ENCODE measurements around the gene GADD45A. TPM values are rescaled to one million over a fixed set of nuclear protein-coding genes. Genes with fewer than 3 reads are reported as not detected.
A peak's percentile ranks its signal among the peaks of the same experiment; 100 is the strongest.

Gene GADD45A
- total RNA-seq, 1 experiment from 2014 or later = 129 TPM

GRCh38 chr1:67677930-67678329, 7.1 kb upstream of the GADD45A start:
- CTCF ChIA-PET = no interaction called here

GRCh38 chr1:67679691-67680090, 5.3 kb upstream of the GADD45A start:
- Histone ChIP-seq H3K4me1 (ENCODE audit: insufficient read depth, low read length) (peaks cover 43% of the 10 kb centered on the region), H3K27me3 (ENCODE audit: low read length) (no peaks in the 10 kb centered on the region), H3K9me3 (ENCODE audit: low read length) (no peaks in the 10 kb centered on the region), H3K36me3 (ENCODE audit: low read depth, low read length) (no peaks in the 10 kb centered on the region), H3K4me2 (ENCODE audit: low read length) (peak overlapping the region; percentile 16; the same call in 1 of the 2 replicates), H2AFZ (ENCODE audit: low read length) (no peak overlapping the region), H3F3A (ENCODE audit: low read length, unreplicated experiment) (peaks cover 12% of the 10 kb centered on the region), H3K9me2 (replicated peaks; ENCODE audit: low read length) (no peaks in the 10 kb centered on the region), H3K27ac (ENCODE audit: low read length) (0 out of 2 replicates have a peak overlapping the region, but pooled peaks have one; percentile 23), H3K9ac (ENCODE audit: low read length) (no peak overlapping the region), H3K79me2 (ENCODE audit: low read length) (no peaks in the 10 kb centered on the region), H4K20me1 (ENCODE audit: low read length) (no peaks in the 10 kb centered on the region), H3K4me3 (ENCODE audit: low read length) (no peak overlapping the region)
- BruUV-seq (replicated peaks) = no TSS peak
- DNase-seq = peak; percentile 81
- intact Hi-C loops (cut with micrococcal nuclease) = loop anchor here (10.0 kb wide), 1 partner anchor 705 kb away; no protein-coding TSS in a partner anchor
- CTCF ChIA-PET = no interaction called here
- TF ChIP-seq EZH2 (IDR thresholded peaks at IDR 0.05; ENCODE audit: low read length, unreplicated experiment) (no peak), EZH2phosphoT487 (IDR thresholded peaks at IDR 0.05; ENCODE audit: borderline replicate concordance, low read length) (no peak), CTCF (conservative IDR thresholded peaks at IDR 0.05; ENCODE audit: low read depth, low read length) (no peak)
- POLR2A ChIA-PET (ENCODE audit: unreplicated experiment) = no interaction called here
- no peak; the same call in 1 of the 2 replicates for ATAC-seq

More at GRCh38 chr1:67677930-67678329, 7.1 kb upstream of the GADD45A start:
- H3K4me3 ChIP-seq (ENCODE audit: low read length) = no peak overlapping the region
- BruUV-seq (replicated peaks) = no TSS peak
- POLR2A ChIA-PET (ENCODE audit: unreplicated experiment) = no interaction called here
- peaks cover 34% of the 10 kb centered on the region for H3K4me1 ChIP-seq (ENCODE audit: insufficient read depth, low read length)
- no peaks in the 10 kb centered on the region for H3K9me3 ChIP-seq (ENCODE audit: low read length)
- no peak overlapping the region for H2AFZ ChIP-seq (ENCODE audit: low read length)
- H3F3A ChIP-seq (ENCODE audit: low read length, unreplicated experiment) = peaks cover 3% of the 10 kb centered on the region
- H3K79me2 ChIP-seq (ENCODE audit: low read length) = no peaks in the 10 kb centered on the region
- no peaks in the 10 kb centered on the region for H4K20me1 ChIP-seq (ENCODE audit: low read length)
- H3K27me3 ChIP-seq (ENCODE audit: low read length) = no peaks in the 10 kb centered on the region
- H3K9ac ChIP-seq (ENCODE audit: low read length) = no peak overlapping the region
- no peak overlapping the region for H3K4me2 ChIP-seq (ENCODE audit: low read length)
- TF ChIP-seq CTCF (conservative IDR thresholded peaks at IDR 0.05; ENCODE audit: low read depth, low read length) (no peak), EZH2 (IDR thresholded peaks at IDR 0.05; ENCODE audit: low read length, unreplicated experiment) (no peak), EZH2phosphoT487 (IDR thresholded peaks at IDR 0.05; ENCODE audit: borderline replicate concordance, low read length) (no peak)
- no peaks in the 10 kb centered on the region for H3K36me3 ChIP-seq (ENCODE audit: low read depth, low read length)
- H3K9me2 ChIP-seq (replicated peaks; ENCODE audit: low read length) = no peaks in the 10 kb centered on the region
- DNase-seq = no peak
- intact Hi-C loops (cut with micrococcal nuclease) = no loop called here
- no peak for ATAC-seq
- no peak overlapping the region for H3K27ac ChIP-seq (ENCODE audit: low read length)

- CTCF ChIA-PET = no interaction called here
- H3K4me1 ChIP-seq (ENCODE audit: insufficient read depth, low read length) = peaks cover 43% of the 10 kb centered on the region
- no peaks in the 10 kb centered on the region for H3K36me3 ChIP-seq (ENCODE audit: low read depth, low read length)
Measured at GRCh38 chr1:67680486-67680885, 4.5 kb upstream of the GADD45A start.

More at GRCh38 chr1:67680486-67680885, 4.5 kb upstream of the GADD45A start:
- H3K9ac ChIP-seq (ENCODE audit: low read length) = no peak overlapping the region
- TF ChIP-seq CTCF (conservative IDR thresholded peaks at IDR 0.05; ENCODE audit: low read depth, low read length) = no peak
- TF ChIP-seq EZH2phosphoT487 (IDR thresholded peaks at IDR 0.05; ENCODE audit: borderline replicate concordance, low read length) = no peak
- no peak for TF ChIP-seq EZH2 (IDR thresholded peaks at IDR 0.05; ENCODE audit: low read length, unreplicated experiment)
- H3K4me3 ChIP-seq (ENCODE audit: low read length) = no peak overlapping the region
- no peak overlapping the region for H3K4me2 ChIP-seq (ENCODE audit: low read length)
- no TSS peak for BruUV-seq (replicated peaks)
- H3K27me3 ChIP-seq (ENCODE audit: low read length) = no peaks in the 10 kb centered on the region
- no peaks in the 10 kb centered on the region for H3K9me3 ChIP-seq (ENCODE audit: low read length)
- H2AFZ ChIP-seq (ENCODE audit: low read length) = no peak overlapping the region
- no peaks in the 10 kb centered on the region for H3K9me2 ChIP-seq (replicated peaks; ENCODE audit: low read length)
- peaks cover 4% of the 10 kb centered on the region for H3K79me2 ChIP-seq (ENCODE audit: low read length)
- intact Hi-C loops (cut with micrococcal nuclease) = loop anchor here (10.0 kb wide), 1 partner anchor 704 kb away; no protein-coding TSS in a partner anchor
- ATAC-seq = no peak
- DNase-seq = peak; percentile 21
- POLR2A ChIA-PET (ENCODE audit: unreplicated experiment) = no interaction called here
- 0 out of 2 replicates have a peak overlapping the region, but pooled peaks have one; percentile 23 for H3K27ac ChIP-seq (ENCODE audit: low read length)
- peaks cover 12% of the 10 kb centered on the region for H3F3A ChIP-seq (ENCODE audit: low read length, unreplicated experiment)
- peaks cover 2% of the 10 kb centered on the region for H4K20me1 ChIP-seq (ENCODE audit: low read length)

All from PC-3 (cell line).